IMR-90 (cell line): ENCODE measurements around the gene TMEM252. TPM values are rescaled to one million over a fixed set of nuclear protein-coding genes. Genes with fewer than 3 reads are reported as not detected.

Experiments
- ATAC-seq: fragments of 200-7000 bp; cut with Tn5 transposase; 2 replicates; pipeline ENCODE4 v1.9.1; 2020; ENCODE audit warnings: low read depth, mild to moderate bottlenecking, moderate library complexity
- BruUV-seq: library from RNA; stranded (reverse); fragments of 400-500 nt; replicated peaks from 2 replicates; lab custom pipeline; 2021; lab: Mats Ljungman, UMichigan
- CTCF ChIA-PET: fragments of 300-600 bp; formaldehyde crosslinking; extraction: SDS; loops from one replicate; lab custom pipeline; 2021; ENCODE audit warnings: antibody characterized with exemption; lab: Yijun Ruan, JAX
- POLR2A ChIA-PET: fragments of 300-600 bp; sonication (Branson Sonifier 250); formaldehyde crosslinking; loops from one replicate; lab custom pipeline; 2022; ENCODE audit warnings: antibody characterized with exemption; ENCODE audit not compliant: unreplicated experiment; lab: Charles Lee
- DNase-seq: peaks from one replicate; pipeline ENCODE4 v3.0.0; 2013
- H2AFZ ChIP-seq: replicated peaks from 2 replicates; pipeline ENCODE3; 2013; ENCODE audit warnings: low read length, mild to moderate bottlenecking; ENCODE audit not compliant: poor library complexity
- H2AK5ac ChIP-seq: 2 replicates; pipeline ENCODE4 v1.6.1; 2013; ENCODE audit warnings: low read depth, low read length, inconsistent platforms
- H2AK9ac ChIP-seq: replicated peaks from 2 replicates; pipeline ENCODE3; 2013; ENCODE audit warnings: mild to moderate bottlenecking, low read depth, low read length, moderate library complexity; ENCODE audit not compliant: poor library complexity
- H2BK120ac ChIP-seq: 2 replicates; pipeline ENCODE4 v1.6.1; 2013; ENCODE audit warnings: low read depth, low read length, inconsistent platforms
- H2BK15ac ChIP-seq: 3 replicates; pipeline ENCODE4 v1.6.1; 2013; ENCODE audit warnings: low read depth, low read length, inconsistent platforms
- H2BK20ac ChIP-seq: 2 replicates; pipeline ENCODE4 v1.6.1; 2013; ENCODE audit warnings: low read depth, mild to moderate bottlenecking, inconsistent platforms, low read length, moderate library complexity
- H2BK5ac ChIP-seq: 2 replicates; pipeline ENCODE4 v1.6.1; 2013; ENCODE audit warnings: mild to moderate bottlenecking, low read depth, low read length, inconsistent platforms; ENCODE audit not compliant: poor library complexity, severe bottlenecking
- H3K14ac ChIP-seq: replicated peaks from 2 replicates; pipeline ENCODE4 v1.6.1; 2013; ENCODE audit warnings: low read depth, low read length, inconsistent platforms
- H3K18ac ChIP-seq: 2 replicates; pipeline ENCODE4 v1.6.1; 2013; ENCODE audit warnings: low read depth, low read length, control low read depth
- H3K23ac ChIP-seq: 2 replicates; pipeline ENCODE4 v1.6.1; 2013; ENCODE audit warnings: low read depth, low read length, inconsistent platforms
- H3K27ac ChIP-seq: 2 replicates; pipeline ENCODE4 v1.5.1; 2013; ENCODE audit warnings: mild to moderate bottlenecking, control low read depth, low read length; ENCODE audit not compliant: insufficient read depth
- H3K27me3 ChIP-seq: 2 replicates; pipeline ENCODE4 v1.6.1; 2013; ENCODE audit warnings: low read length; ENCODE audit not compliant: control insufficient read depth, insufficient read depth
- H3K36me3 ChIP-seq: 2 replicates; pipeline ENCODE4 v1.6.1; 2013; ENCODE audit warnings: low read length, mixed read lengths; ENCODE audit not compliant: control insufficient read depth, insufficient read depth
- H3K4ac ChIP-seq: 2 replicates; pipeline ENCODE4 v1.6.1; 2013; ENCODE audit warnings: low read depth, low read length, inconsistent platforms
- H3K4me1 ChIP-seq: 2 replicates; pipeline ENCODE4 v1.6.1; 2013; ENCODE audit warnings: low read length, mixed read lengths; ENCODE audit not compliant: control insufficient read depth, insufficient read depth
- H3K4me2 ChIP-seq: 2 replicates; pipeline ENCODE4 v1.6.1; 2013; ENCODE audit warnings: low read depth, mild to moderate bottlenecking, control low read depth, low read length, moderate library complexity
- H3K4me3 ChIP-seq: 2 replicates; pipeline ENCODE4 v1.5.1; 2013; ENCODE audit warnings: low read depth, mild to moderate bottlenecking, control low read depth, low read length, moderate library complexity; ENCODE audit not compliant: insufficient read depth
- H3K56ac ChIP-seq: 2 replicates; pipeline ENCODE4 v1.6.1; 2013; ENCODE audit warnings: low read length, inconsistent platforms; ENCODE audit not compliant: insufficient read depth; ENCODE audit errors: extremely low read depth
- H3K79me1 ChIP-seq, 2 experiments: 2 replicates each; pipeline ENCODE4 v1.6.1; 2013; ENCODE audit warnings: low read length in 2 of 2, inconsistent platforms in 1 of 2, low read depth in 1 of 2
- H3K9ac ChIP-seq: 2 replicates; pipeline ENCODE4 v1.6.1; 2013; ENCODE audit warnings: low read depth, low read length, control low read depth
- H3K9me1 ChIP-seq: 2 replicates; pipeline ENCODE4 v1.6.1; 2013; ENCODE audit warnings: low read length, inconsistent platforms; ENCODE audit not compliant: insufficient read depth
- H3K9me3 ChIP-seq: 2 replicates; pipeline ENCODE4 v1.6.1; 2013; ENCODE audit warnings: low read length; ENCODE audit not compliant: control insufficient read depth, insufficient read depth
- H4K20me1 ChIP-seq: 2 replicates; pipeline ENCODE4 v1.6.1; 2013; ENCODE audit warnings: low read length, inconsistent platforms; ENCODE audit not compliant: insufficient read depth
- H4K5ac ChIP-seq: 2 replicates; pipeline ENCODE4 v1.6.1; 2013; ENCODE audit warnings: mild to moderate bottlenecking, low read depth, low read length, control low read depth
- H4K8ac ChIP-seq, 2 experiments: 2 replicates each; pipeline ENCODE4 v1.6.1; 2013; ENCODE audit warnings: low read depth in 2 of 2, low read length in 2 of 2, control low read depth in 1 of 2, inconsistent platforms in 1 of 2
- H4K91ac ChIP-seq: 2 replicates; pipeline ENCODE4 v1.6.1; 2013; ENCODE audit warnings: low read depth, low read length, inconsistent platforms; ENCODE audit not compliant: insufficient read depth
- BHLHE40 ChIP-seq: fragments of 150-350 bp; IDR thresholded peaks from 2 replicates; pipeline ENCODE4 v1.6.1; 2016; ENCODE audit warnings: mild to moderate bottlenecking, low read depth, low read length
- CEBPB ChIP-seq: IDR thresholded peaks from 2 replicates; pipeline ENCODE4 v1.6.1; 2012; ENCODE audit warnings: low read depth, low read length, improper control_type of control experiment
- FOS ChIP-seq: fragments of 150-350 bp; IDR thresholded peaks from 2 replicates; pipeline ENCODE4 v1.6.1; 2016; ENCODE audit warnings: low read depth, low read length
- MAFK ChIP-seq: IDR thresholded peaks from 2 replicates; pipeline ENCODE4 v1.6.1; 2012; ENCODE audit warnings: low read depth, low read length, improper control_type of control experiment
- MXI1 ChIP-seq: IDR thresholded peaks from 2 replicates; pipeline ENCODE4 v1.6.1; 2012; ENCODE audit warnings: low read depth, mild to moderate bottlenecking, low read length, moderate library complexity, borderline replicate concordance
- NFE2L2 ChIP-seq: fragments of 150-350 bp; IDR thresholded peaks from 2 replicates; pipeline ENCODE4 v1.6.1; 2016; ENCODE audit warnings: low read depth, mild to moderate bottlenecking, low read length
- POLR2A ChIP-seq: IDR thresholded peaks from 2 replicates; pipeline ENCODE4 v1.6.1; 2012; ENCODE audit warnings: mild to moderate bottlenecking, low read depth, low read length
- RAD21 ChIP-seq: IDR thresholded peaks from 2 replicates; pipeline ENCODE4 v1.6.1; 2012; ENCODE audit warnings: low read length, improper control_type of control experiment
- RCOR1 ChIP-seq: IDR thresholded peaks from 2 replicates; pipeline ENCODE4 v1.6.1; 2012; ENCODE audit warnings: mild to moderate bottlenecking, low read length, improper control_type of control experiment; ENCODE audit not compliant: insufficient replicate concordance
- RFX5 ChIP-seq: IDR thresholded peaks from 2 replicates; pipeline ENCODE4 v1.8.0; 2012; ENCODE audit warnings: low read depth, mild to moderate bottlenecking, low read length, moderate library complexity
- USF2 ChIP-seq: fragments of 150-350 bp; IDR thresholded peaks from 2 replicates; pipeline ENCODE4 v1.6.1; 2017; ENCODE audit warnings: mild to moderate bottlenecking, antibody characterized with exemption, low read length, low read depth
- WGBS, 2 experiments: methylation state at CpG; one replicate each; pipeline versions ENCODE4 v1.1.5 to v1.1.7; 2013; ENCODE audit warnings: missing lambda C conversion rate in 2 of 2; ENCODE audit not compliant: insufficient read length in 1 of 2; ENCODE audit errors: extremely low coverage in 2 of 2; 5-methylcytosine and 5-hydroxymethylcytosine counted together
- dilution Hi-C: fragments of 300-500 bp; cut with HindIII; formaldehyde crosslinking; loops from one replicate; pipeline ENCODE4 v1.14.3; 2018; ENCODE audit warnings: low sequenced_read_pairs; ENCODE audit not compliant: unreplicated experiment
- in situ Hi-C: fragments of 300-500 bp; cut with MboI; formaldehyde crosslinking; loops from 3 replicates; pipeline ENCODE4 v1.14.3; 2019; ENCODE audit warnings: low sequenced_read_pairs, inconsistent platforms, mixed read lengths
- intact Hi-C: fragments of 100-400 bp; cut with micrococcal nuclease; formaldehyde crosslinking; loops from 2 replicates; pipeline ENCODE4 v1.10.0; 2022
- polyA plus RNA-seq, 3 experiments: library from polyadenylated mRNA; depleted of rRNA; stranded (reverse); fragments of >200 nt; gene quantifications; 2 replicates each; pipeline ENCODE4 v1.2.3, GENCODE V29; 2012; ENCODE audit warnings: low replicate concordance in 1 of 3
- total RNA-seq: library from RNA; depleted of rRNA; stranded (reverse); fragments of >200 nt; gene quantifications from 2 replicates; pipeline ENCODE4 v1.2.3, GENCODE V29; 2012
- TF ChIP-seq, protein P1 (sequence below): conservative IDR thresholded peaks from 2 replicates; pipeline ENCODE4 v1.5.1; 2012; ENCODE audit warnings: mild to moderate bottlenecking, low read depth, low read length, improper control_type of control experiment
- TF ChIP-seq, protein P2 (sequence below): fragments of 150-350 bp; IDR thresholded peaks from 2 replicates; pipeline ENCODE4 v1.6.1; 2016; ENCODE audit warnings: low read depth, mild to moderate bottlenecking, low read length, moderate library complexity, borderline replicate concordance

TMEM252 gene
- total and polyA plus RNA-seq, 2 of the 4 experiments (the other 2 are of a cell fraction), result not detected

GRCh38 chr9:68560071-68560844, 19.6 kb upstream of the TMEM252 start:
- dilution Hi-C loops, result no loop called here
- H4K91ac ChIP-seq, result peak overlapping the region; percentile 50
- intact Hi-C loops, result loop anchor here (10.0 kb wide), 1 partner anchor 95 kb away; no protein-coding TSS in a partner anchor
- H2AK5ac ChIP-seq, result peak overlapping the region; percentile 58
- peaks cover 8% of the 10 kb centered on the region; the same call in 1 of the 2 replicates for H3K4me1 ChIP-seq
- ATAC-seq (peak; percentile 95), DNase-seq (peak; percentile 84)
- no peak overlapping the region for H3K9ac ChIP-seq
- peak overlapping the region; percentile 28 for H3K56ac ChIP-seq
- H3K4me2 ChIP-seq, result peak overlapping the region; percentile 53
- WGBS, 2 experiments, result 30% methylated on average over 2 of the region's 14 CpGs; no CpG with 5 or more reads in 1 of the 2 experiments
- H4K20me1 ChIP-seq, result no peaks in the 10 kb centered on the region
- H4K5ac ChIP-seq, result peak overlapping the region; percentile 1; the same call in 1 of the 2 replicates
- H2BK120ac ChIP-seq, result peak overlapping the region; percentile 82
- H2BK15ac ChIP-seq, result peak overlapping the region; percentile 9; the same call in 2 of the 3 replicates
- no peaks in the 10 kb centered on the region for H3K9me3 ChIP-seq
- no peaks in the 10 kb centered on the region for H3K79me1 ChIP-seq
- H2BK5ac ChIP-seq, result peak overlapping the region; percentile 42
- POLR2A ChIA-PET, result no interaction called here
- no peaks in the 10 kb centered on the region for H3K27me3 ChIP-seq
- H4K8ac ChIP-seq, result peak overlapping the region in 1 of 2 experiments; percentile 44; a peak in 3 of 4 replicates
- peak overlapping the region; percentile 60; the same call in 1 of the 2 replicates for H3K23ac ChIP-seq
- no peak overlapping the region for H3K4me3 ChIP-seq
- peaks cover 5% of the 10 kb centered on the region; the same call in 1 of the 2 replicates for H3K9me1 ChIP-seq
- H3K14ac ChIP-seq, result peak overlapping the region; percentile 76
- CTCF ChIA-PET, result interaction anchor here (0.6 to 1.2 kb wide), 3 partner anchors 8 to 218 kb away, joined by 3 to 7 read pairs (median 4); no protein-coding TSS in a partner anchor
- H3K27ac ChIP-seq, result peak overlapping the region; percentile 33
- peak overlapping the region; percentile 61 for H2BK20ac ChIP-seq
- H2AK9ac ChIP-seq, result peak overlapping the region; percentile 75
- H2AFZ ChIP-seq, result peak overlapping the region; percentile 84
- BruUV-seq, result no TSS peak
- peak overlapping the region; percentile 65 for H3K4ac ChIP-seq
- peak overlapping the region; percentile 0; the same call in 1 of the 2 replicates for H3K18ac ChIP-seq
- no peaks in the 10 kb centered on the region for H3K36me3 ChIP-seq
- in situ Hi-C loops, result no loop called here
- TF ChIP-seq USF2 (no peak), BHLHE40 (no peak), RAD21 (0 out of 2 replicates have a peak, but pooled peaks have one; percentile 10), MAFK (no peak), FOS (peak; percentile 56; the same call in 1 of the 2 replicates), POLR2A (no peak), NFE2L2 (no peak), CEBPB (0 out of 2 replicates have a peak, but pooled peaks have one; percentile 36), MXI1 (no peak), RFX5 (no peak), RCOR1 (no peak)
- TF ChIP-seq, protein P1, sequence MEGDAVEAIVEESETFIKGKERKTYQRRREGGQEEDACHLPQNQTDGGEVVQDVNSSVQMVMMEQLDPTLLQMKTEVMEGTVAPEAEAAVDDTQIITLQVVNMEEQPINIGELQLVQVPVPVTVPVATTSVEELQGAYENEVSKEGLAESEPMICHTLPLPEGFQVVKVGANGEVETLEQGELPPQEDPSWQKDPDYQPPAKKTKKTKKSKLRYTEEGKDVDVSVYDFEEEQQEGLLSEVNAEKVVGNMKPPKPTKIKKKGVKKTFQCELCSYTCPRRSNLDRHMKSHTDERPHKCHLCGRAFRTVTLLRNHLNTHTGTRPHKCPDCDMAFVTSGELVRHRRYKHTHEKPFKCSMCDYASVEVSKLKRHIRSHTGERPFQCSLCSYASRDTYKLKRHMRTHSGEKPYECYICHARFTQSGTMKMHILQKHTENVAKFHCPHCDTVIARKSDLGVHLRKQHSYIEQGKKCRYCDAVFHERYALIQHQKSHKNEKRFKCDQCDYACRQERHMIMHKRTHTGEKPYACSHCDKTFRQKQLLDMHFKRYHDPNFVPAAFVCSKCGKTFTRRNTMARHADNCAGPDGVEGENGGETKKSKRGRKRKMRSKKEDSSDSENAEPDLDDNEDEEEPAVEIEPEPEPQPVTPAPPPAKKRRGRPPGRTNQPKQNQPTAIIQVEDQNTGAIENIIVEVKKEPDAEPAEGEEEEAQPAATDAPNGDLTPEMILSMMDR, result peak; percentile 35
- TF ChIP-seq, protein P2, sequence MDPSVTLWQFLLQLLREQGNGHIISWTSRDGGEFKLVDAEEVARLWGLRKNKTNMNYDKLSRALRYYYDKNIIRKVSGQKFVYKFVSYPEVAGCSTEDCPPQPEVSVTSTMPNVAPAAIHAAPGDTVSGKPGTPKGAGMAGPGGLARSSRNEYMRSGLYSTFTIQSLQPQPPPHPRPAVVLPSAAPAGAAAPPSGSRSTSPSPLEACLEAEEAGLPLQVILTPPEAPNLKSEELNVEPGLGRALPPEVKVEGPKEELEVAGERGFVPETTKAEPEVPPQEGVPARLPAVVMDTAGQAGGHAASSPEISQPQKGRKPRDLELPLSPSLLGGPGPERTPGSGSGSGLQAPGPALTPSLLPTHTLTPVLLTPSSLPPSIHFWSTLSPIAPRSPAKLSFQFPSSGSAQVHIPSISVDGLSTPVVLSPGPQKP, result no peak
